Endothelial cell (in vitro differentiated cells): Measurements from ENCODE around the gene LRBA. TPM values are rescaled to one million over a fixed set of nuclear protein-coding genes. Genes with fewer than 3 reads are reported as not detected.

ENCODE experiments used
- DNase-seq: peaks from one replicate; pipeline ENCODE4 v3.0.0; 2021; ENCODE audit warnings: low spot score
- H3K27ac Mint-ChIP-seq: one replicate; pipeline ENCODE4 v1.8.0; 2021; ENCODE audit warnings: mixed read lengths, inconsistent platforms; ENCODE audit not compliant: unreplicated experiment
- H3K27me3 Mint-ChIP-seq: one replicate; pipeline ENCODE4 v1.8.0; 2021; ENCODE audit warnings: mild to moderate bottlenecking, moderate library complexity, mixed read lengths, inconsistent platforms; ENCODE audit not compliant: unreplicated experiment
- H3K36me3 Mint-ChIP-seq: one replicate; pipeline ENCODE4 v1.8.0; 2021; ENCODE audit warnings: mild to moderate bottlenecking, low read depth, mixed read lengths, inconsistent platforms; ENCODE audit not compliant: unreplicated experiment
- H3K4me1 Mint-ChIP-seq: one replicate; pipeline ENCODE4 v1.8.0; 2021; ENCODE audit warnings: mild to moderate bottlenecking, mixed read lengths, inconsistent platforms; ENCODE audit not compliant: unreplicated experiment
- H3K4me3 Mint-ChIP-seq: one replicate; pipeline ENCODE4 v1.8.0; 2021; ENCODE audit warnings: mild to moderate bottlenecking, mixed read lengths, inconsistent platforms; ENCODE audit not compliant: unreplicated experiment
- H3K9me3 Mint-ChIP-seq: one replicate; pipeline ENCODE4 v1.8.0; 2021; ENCODE audit warnings: mixed read lengths, inconsistent platforms; ENCODE audit not compliant: unreplicated experiment
- CTCF ChIP-seq: fragments of 200-600 bp; sonication (generic); IDR thresholded peaks from one replicate; pipeline ENCODE4 v1.5.0; 2021; ENCODE audit warnings: antibody characterized with exemption; ENCODE audit not compliant: unreplicated experiment
- total RNA-seq: library from RNA; stranded (reverse); fragmentation: NEBNext Ultra II Directional; extraction: Animal tissue kit (Norgen Biotek cat#: 25700); gene quantifications from one replicate; pipeline ENCODE4 v1.2.1, GENCODE V29; 2021; ENCODE audit not compliant: unreplicated experiment

LRBA gene
- total RNA-seq, 1 donor from 2014 or later = 44.3 TPM

- Mint-ChIP-seq H3K27me3 (no peaks in the 10 kb centered on the region), H3K4me1 (peaks cover 8% of the 10 kb centered on the region), H3K4me3 (no peak overlapping the region), H3K27ac (no peak overlapping the region), H3K9me3 (no peaks in the 10 kb centered on the region), H3K36me3 (no peaks in the 10 kb centered on the region)
- DNase-seq = no peak
- no peak for TF ChIP-seq CTCF
Observed at GRCh38 chr4:150683775-150684350, 331.2 kb downstream of the LRBA start.

GRCh38 chr4:150682126-150682525 lies 333.0 kb downstream of the LRBA start:
- H3K9me3 Mint-ChIP-seq = no peaks in the 10 kb centered on the region
- H3K36me3 Mint-ChIP-seq = no peaks in the 10 kb centered on the region
- H3K4me3 Mint-ChIP-seq = no peak overlapping the region
- no peaks in the 10 kb centered on the region for H3K27me3 Mint-ChIP-seq
- TF ChIP-seq CTCF = no peak
- H3K4me1 Mint-ChIP-seq = peaks cover 8% of the 10 kb centered on the region
- no peak overlapping the region for H3K27ac Mint-ChIP-seq
- no peak for DNase-seq

- no peak overlapping the region for H3K27ac Mint-ChIP-seq
- H3K4me3 Mint-ChIP-seq = no peak overlapping the region
- H3K4me1 Mint-ChIP-seq = peaks cover 8% of the 10 kb centered on the region
- no peaks in the 10 kb centered on the region for H3K36me3 Mint-ChIP-seq
- no peaks in the 10 kb centered on the region for H3K9me3 Mint-ChIP-seq
- H3K27me3 Mint-ChIP-seq = no peaks in the 10 kb centered on the region
- TF ChIP-seq CTCF = no peak
- DNase-seq = no peak
Observed at GRCh38 chr4:150681063-150681462, 334.0 kb downstream of the LRBA start.

- H3K4me3 Mint-ChIP-seq = no peak overlapping the region
- H3K9me3 Mint-ChIP-seq = no peaks in the 10 kb centered on the region
- no peak overlapping the region for H3K27ac Mint-ChIP-seq
- DNase-seq = no peak
- H3K36me3 Mint-ChIP-seq = no peaks in the 10 kb centered on the region
- TF ChIP-seq CTCF = no peak
- no peaks in the 10 kb centered on the region for H3K27me3 Mint-ChIP-seq
- peaks cover 8% of the 10 kb centered on the region for H3K4me1 Mint-ChIP-seq
Observed at GRCh38 chr4:150680651-150681050, 334.4 kb downstream of the LRBA start.

- Mint-ChIP-seq H3K4me1 (peaks cover 7% of the 10 kb centered on the region), H3K27ac (no peak overlapping the region), H3K4me3 (no peak overlapping the region), H3K36me3 (no peaks in the 10 kb centered on the region), H3K9me3 (no peaks in the 10 kb centered on the region), H3K27me3 (no peaks in the 10 kb centered on the region)
- DNase-seq = no peak
- TF ChIP-seq CTCF = no peak
Observed at GRCh38 chr4:150679765-150680343, 335.2 kb downstream of the LRBA start.
